Activated CD8-positive, alpha-beta memory T cell treated with anti-CD3 and anti-CD28 coated beads, Interleukin-2, amount 50 U/mL, for 24 hours (primary cell): Measurements from ENCODE around the gene BRPF1.

Experiments used
- DNase-seq: peaks from one replicate; pipeline ENCODE4 v3.0.0-alpha.2; 2020; ENCODE audit errors: extremely low read depth

BRPF1 gene

GRCh38 chr3:9791127-9791526 is 59.6 kb downstream of the BRPF1 start:
- no peak for DNase-seq

DNA sequence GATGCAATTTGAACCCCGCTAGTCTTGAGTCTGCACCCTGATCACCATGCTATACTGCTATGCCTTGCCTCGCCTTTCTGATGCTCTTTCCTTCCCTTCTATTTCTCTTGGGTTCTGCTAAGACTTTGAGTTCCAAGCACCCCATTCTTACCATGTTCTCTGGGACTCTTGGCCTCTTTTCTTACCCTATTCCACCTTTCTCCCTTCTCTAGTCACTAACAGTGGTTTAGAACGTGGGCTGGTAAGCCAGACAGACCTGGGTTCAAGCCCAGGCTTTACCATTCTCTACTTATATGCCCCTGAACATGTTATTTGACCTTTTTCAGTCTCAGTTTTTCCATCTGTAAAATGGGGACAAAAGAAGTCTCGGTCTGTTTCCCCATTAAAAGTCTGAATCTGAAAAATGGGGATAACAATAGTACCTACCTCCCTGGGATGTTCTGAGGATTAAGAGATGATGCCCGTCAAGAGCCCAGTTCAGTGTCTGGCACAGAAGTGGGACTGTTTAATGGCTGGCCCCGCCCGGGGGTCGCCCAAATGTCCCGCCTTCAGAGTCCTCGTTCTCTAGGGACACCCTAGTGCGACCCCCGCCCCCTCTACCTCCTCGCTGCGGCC is 60.4 kb downstream of the BRPF1 start:
- no peak for DNase-seq

GRCh38 chr3:9792405-9793160 is 61.0 kb downstream of the BRPF1 start, which contains the start of the genes ARPC4 and TADA3:
ARPC4 (plus strand) TSS chr3:9793082; CDS start chr3:9793122, 40 bp downstream.
TADA3 (minus strand) TSS chr3:9792473; CDS start chr3:9791466, 1,007 bp downstream.
- peak; percentile 76 for DNase-seq

GRCh38 chr3:9793161-9793781 is 61.7 kb downstream of the BRPF1 start:
- no peak for DNase-seq

DNA sequence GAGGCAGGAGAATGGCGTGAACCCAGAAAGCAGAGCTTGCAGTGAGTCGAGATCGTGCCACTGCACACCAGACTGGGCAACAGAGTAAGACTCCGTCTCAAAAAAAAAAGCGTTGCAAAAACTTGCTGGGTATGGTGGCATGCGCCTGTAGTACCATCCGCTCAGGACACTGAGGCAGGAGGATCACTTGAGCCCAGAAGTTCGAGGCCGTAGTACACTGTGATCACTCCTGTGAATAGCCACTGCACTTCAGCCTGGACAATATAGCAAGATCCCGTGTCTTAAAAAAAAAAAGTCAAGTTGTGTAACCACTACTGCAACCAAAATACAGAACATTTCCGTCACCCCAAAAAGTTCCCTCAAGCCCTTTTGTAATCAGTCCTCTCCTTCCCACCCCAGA is 62.9 kb downstream of the BRPF1 start:
- DNase-seq, result no peak

- no peak for DNase-seq
Measured at GRCh38 chr3:9795207-9795606, 63.7 kb downstream of the BRPF1 start.

GRCh38 chr3:9797196-9797945 is 65.8 kb downstream of the BRPF1 start:
- DNase-seq, result no peak
